Measurements from ENCODE around the gene RGS7.

The RGS7 gene

DNA sequence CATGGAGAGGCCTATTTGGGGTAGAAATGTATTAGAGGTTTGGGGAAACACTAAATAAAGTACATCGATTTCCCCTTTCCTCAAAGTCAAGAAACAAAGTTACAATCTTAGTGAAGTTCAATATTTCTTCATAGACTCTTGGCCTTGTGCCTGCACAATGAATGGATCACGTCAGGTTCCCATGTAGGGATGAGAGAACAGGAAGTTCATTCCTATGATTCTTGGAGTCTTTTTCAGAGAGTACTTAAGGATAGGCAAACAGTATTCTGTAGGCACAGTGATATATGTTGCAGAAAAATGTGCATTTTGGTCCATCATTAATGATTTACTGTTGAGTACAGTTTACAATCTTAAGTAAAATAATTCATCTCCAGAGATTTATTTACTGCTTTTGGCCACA, 275.5 kb downstream of the RGS7 start:
- no peak for DNase-seq (ENCODE audit: low read depth in 2 of 2)

- DNase-seq (ENCODE audit: low read depth in 2 of 2), result no peak
Observed at GRCh38 chr1:241079459-241079858, 277.5 kb downstream of the RGS7 start.

DNA sequence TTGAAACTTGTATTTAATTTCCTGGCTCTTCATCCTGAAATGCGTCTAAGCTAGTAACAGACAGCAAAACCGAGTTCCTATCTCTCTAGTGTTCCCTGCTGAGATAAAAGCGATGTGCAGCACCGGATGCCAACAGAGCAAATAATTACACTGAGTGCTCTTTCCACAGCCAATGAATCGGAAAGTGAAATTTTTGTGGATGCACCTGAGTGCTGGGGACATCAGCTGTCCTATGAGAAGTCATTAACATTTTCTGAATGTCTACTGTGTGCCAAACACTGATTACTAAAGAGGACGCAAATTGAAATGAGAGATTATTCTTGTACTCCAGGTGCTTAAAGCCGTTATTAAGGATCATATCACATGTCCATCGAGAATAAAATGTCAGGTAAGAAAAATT, 278.0 kb downstream of the RGS7 start:
- DNase-seq (ENCODE audit: low read depth in 2 of 2), result no peak

- no peak for DNase-seq (ENCODE audit: low read depth in 2 of 2)
Observed at GRCh38 chr1:241077386-241078147, 279.4 kb downstream of the RGS7 start.

DNA sequence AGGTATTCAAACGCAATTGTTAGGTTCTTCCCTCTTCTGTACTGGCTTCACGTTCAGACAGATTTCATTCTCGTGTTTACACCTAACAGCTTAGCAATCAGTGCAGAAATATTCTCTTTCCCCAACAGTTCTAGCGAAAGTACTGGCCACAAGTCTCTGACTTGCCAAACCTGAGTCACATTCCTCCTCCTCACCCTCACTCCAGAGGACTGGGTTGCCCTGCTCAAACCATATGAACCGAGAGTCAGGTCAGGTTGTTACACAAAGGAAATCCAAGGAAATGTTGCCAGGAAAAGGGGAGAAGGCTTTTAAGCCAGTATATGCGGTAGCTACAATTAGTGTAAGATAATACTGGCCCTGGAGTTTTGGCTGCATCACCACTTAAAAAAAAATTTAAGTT, 282.5 kb downstream of the RGS7 start:
- DNase-seq (ENCODE audit: low read depth in 2 of 2), result no peak

GRCh38 chr1:241068359-241068758, 288.6 kb downstream of the RGS7 start:
- no peak for DNase-seq (ENCODE audit: low read depth in 2 of 2)

DNA sequence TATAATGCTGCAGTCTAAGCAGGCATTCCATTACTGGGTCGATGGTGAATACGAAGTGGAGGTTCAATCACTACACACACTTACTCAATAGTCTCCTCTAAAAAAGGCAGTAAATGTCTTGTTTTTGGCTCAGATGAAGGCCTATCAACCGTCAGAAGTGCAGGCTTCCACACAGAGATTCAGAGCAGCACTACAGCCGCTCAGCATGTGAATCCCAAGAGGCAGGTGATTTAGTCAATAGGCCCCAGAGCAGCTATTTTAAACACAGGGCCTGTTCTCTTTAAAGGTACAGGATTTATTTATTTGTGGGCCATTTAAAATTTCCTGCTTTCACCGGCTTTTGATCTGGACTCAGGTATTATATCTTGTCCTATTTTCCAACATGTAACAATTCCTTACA, 293.7 kb downstream of the RGS7 start:
- no peak for DNase-seq (ENCODE audit: low read depth in 2 of 2)

DNA sequence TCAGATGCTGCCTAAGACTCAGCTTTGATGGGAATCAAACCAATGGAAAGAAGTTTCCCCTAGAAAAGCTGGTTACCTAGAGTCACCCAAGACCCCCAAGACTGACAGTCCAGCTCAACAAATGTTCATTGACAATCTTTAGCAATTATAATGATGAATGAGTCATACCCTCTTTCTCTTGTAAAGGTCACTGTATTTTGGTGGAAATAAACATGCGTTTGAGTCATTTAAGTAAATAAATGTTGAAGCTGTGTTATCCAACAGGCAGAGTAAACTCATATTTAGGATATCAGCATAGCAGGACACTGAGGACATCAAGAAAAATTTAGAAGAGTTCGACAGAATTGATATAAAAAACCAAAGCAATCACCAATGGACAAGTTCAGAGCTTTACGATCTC, 295.9 kb downstream of the RGS7 start:
- no peak for DNase-seq (ENCODE audit: low read depth in 2 of 2)

GRCh38 chr1:241048622-241049021, 308.4 kb downstream of the RGS7 start:
- no peak for DNase-seq (ENCODE audit: low read depth in 2 of 2)

DNA sequence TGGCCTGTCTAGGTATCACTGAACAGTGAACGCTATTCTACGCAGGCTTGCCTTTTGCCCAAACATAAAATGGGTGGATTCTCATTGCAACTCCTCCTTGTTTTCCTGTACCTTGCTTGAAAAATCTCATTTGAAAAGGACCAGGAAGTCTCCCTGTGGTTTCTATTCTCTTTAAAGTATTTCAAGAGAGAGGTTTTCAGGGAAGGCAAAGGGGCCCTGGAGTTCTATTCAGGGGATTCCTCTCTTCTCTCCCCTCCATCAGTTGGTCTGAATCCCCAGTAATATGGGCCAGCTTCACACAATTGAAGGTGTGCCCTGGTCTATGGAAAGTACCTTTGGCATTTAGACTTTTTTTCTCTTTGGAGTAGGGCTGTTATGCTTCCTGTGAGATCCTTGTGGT, 311.3 kb downstream of the RGS7 start:
- no peak for DNase-seq (ENCODE audit: low read depth in 2 of 2)

DNA sequence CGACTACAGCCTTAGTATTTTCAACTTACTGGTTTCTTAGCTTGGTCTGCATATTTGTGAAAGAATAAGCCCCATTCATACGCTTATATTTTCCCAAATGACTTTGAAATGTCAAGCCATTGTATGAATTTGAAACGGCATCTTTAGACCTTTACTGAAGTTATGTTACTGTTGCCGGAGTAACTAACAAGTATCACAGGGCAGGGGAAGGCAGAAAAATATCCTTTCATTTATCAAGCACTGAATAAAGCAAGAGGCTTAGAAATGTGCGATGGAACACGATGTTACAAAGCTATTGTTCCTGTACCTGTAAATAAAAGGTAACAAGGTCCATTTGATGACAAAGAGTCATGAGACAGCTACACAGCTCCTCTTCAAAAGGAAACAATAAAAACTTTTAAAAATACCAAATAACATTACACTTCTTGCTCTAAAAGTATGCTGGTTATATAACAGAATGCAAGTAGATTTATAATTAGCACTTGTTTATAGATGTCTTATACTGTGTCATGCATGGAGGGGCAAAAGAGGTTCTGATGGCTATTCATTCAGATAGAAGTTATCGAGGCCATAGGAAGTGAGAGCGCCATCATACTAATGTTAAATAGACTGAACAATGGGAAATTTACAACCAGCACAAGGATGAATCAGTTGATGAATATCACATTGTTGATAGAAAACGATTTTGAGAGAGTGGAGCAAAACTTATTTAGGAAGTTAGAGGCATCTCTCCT, 322.6 kb downstream of the RGS7 start:
- no peak for DNase-seq (ENCODE audit: low read depth in 2 of 2)

DNA sequence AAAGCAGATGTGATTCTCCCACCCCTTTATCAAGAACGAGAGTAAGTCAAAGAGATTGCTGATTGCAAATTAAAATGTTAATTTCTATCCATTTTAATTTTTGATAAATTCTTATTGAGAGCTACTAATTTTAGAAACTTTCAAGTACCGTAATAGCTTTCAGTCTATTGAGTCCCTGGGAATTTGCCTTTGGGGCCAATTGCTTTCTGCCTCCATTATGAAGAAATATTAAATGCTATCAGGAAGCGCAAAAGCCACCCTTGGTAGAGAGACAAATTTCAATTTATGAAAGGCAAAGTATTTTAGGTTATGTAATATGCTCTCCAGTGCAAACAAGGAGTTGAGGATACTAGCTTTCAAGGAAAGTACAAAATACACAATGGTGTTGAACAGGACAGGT, 332.2 kb downstream of the RGS7 start:
- no peak for DNase-seq (ENCODE audit: low read depth in 2 of 2)

DNA sequence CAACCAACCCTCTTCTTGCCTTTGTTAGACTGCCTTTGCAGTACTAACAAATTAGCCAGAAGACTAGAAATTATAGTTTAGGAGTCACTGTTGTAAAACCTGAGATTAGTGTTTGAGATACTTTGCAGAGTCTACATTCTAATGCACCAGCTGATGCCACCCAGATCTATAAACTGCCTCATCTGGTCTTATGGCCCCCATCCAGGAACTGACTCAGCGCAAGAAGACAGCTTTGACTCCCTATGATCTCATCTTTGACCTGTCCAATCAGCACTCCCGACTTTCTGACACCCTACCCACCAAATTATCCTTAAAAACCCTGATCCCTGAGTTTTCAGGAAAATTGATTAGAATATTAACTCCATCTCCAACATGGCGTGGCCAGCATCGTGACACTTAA, 334.6 kb downstream of the RGS7 start:
- DNase-seq (ENCODE audit: low read depth in 2 of 2), result no peak

DNA sequence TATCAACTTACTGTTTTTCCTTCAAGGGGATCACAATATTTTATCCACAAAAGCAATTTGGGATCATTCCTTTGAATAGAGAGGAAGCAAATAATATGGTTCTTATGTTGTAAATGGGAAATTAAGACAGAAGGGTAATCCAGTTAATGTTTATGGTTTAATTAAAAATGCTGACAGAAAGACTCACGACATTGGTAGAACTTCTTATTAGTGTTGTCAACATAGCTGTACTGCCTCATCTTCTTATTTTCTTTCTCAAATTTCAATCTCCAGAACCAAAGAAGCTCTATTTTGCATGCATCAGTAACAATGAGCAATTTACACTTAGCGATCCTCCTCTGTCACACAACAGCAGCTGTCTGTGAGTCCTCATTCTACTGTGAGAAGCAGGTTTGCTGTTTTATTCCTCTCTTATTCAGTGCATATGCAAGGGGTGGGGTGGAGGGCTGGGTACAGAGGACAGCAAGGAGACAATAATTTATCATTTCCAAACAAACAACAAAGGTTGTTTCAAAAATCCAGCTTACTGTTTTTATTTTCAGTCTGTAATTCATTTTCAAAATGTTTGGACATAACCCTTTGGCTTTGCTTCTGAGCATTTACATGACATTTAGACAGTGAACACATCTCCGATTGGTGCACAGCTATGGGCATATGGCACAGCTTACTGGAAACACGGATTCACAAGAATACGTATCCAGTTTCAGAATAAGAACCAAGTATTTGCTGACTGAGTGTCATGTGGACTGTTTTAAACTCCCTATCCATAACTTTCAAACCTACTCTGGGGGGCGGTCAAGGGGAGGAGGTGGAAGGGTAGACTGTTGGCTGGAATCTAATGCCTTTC, 335.9 kb downstream of the RGS7 start:
- no peak for DNase-seq (ENCODE audit: low read depth in 2 of 2)

GRCh38 chr1:241012708-241013340, 344.2 kb downstream of the RGS7 start:
- no peak for DNase-seq (ENCODE audit: low read depth in 2 of 2)

- no peak for DNase-seq (ENCODE audit: low read depth in 2 of 2)
Observed at GRCh38 chr1:241007668-241008067, 349.3 kb downstream of the RGS7 start.

DNA sequence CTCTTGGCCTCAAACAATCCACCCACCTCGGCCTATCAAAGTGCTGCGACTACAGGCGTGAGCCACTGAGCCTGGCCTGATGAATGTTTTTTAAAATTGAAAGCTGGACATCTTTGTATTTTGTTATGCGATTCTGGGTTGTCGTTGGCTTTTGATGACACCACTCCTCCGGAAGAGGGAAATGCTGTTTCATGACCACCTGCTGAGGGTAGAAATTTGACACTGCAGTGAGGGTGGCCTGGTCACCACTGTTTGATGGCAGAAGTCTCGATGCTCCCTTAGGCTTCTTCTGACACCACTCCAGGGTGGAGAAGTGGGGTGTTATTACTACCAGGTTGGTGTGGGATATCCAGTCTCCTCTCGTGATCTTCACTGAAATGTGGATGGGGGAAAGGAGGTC, 357.2 kb downstream of the RGS7 start:
- DNase-seq (ENCODE audit: low read depth in 2 of 2), result no peak

GRCh38 chr1:240998441-240999015, 358.5 kb downstream of the RGS7 start:
- DNase-seq (ENCODE audit: low read depth in 2 of 2), result no peak

DNA sequence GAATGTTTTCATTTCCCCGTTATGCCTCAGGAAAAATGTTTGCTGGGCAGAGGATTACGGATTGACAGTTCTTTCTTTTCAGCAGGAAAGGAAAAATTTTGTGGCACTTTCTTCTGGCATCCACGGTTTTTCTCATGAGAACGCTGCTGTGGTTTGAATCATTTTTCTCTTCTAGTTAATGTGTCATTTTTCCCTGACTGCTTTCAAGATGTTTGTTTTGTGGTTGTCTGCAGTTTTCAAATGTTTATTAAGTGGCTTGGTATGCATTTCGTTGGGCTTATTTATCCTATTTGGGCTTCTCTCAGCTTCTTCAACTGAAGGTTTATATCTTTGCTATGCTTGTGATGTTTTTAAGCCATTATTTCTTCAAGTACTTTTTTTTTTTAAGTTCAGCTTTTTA, 359.0 kb downstream of the RGS7 start:
- DNase-seq (ENCODE audit: low read depth in 2 of 2), result no peak

DNA sequence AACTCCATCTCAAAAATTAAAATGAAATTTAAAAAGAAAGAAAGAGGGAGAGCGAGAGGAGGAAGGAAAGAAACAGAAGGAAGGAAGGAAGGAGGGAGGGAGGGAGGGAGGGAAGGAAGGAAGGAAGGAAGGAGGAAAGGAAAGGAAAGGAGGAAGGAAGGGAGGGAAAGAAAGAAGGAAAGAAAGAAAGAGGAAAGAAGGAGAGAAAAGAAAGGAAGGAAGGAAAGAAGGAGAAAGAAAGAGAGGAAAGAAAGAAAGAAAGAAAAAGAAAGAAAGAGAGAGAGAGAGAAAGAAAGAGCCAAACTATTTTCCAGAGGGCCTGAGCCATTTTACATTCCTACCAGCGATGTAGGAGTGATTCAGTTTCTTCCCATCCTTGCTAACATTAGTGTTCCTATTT, 364.0 kb downstream of the RGS7 start:
- no peak for DNase-seq (ENCODE audit: low read depth in 2 of 2)

DNA sequence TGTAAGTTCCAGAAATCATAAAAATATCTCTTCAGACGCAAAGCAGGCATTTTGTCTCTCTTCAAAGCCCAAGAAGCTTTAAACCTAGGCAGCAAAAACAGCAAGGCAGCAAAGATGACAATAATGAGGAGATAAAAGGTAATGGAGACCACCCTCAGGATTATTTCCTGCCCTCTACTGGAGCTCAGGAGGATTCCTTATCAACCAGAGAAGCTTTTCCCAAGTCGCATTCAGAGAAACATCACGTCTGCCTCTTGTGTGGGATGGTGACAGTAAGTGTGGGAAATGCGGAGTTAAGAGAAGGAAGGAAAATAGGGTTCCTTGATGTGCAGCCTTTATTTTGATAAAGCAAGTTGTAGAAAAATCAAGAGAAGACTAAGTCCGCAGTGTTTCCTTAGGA, 365.8 kb downstream of the RGS7 start:
- DNase-seq (ENCODE audit: low read depth in 2 of 2), result no peak

DNA sequence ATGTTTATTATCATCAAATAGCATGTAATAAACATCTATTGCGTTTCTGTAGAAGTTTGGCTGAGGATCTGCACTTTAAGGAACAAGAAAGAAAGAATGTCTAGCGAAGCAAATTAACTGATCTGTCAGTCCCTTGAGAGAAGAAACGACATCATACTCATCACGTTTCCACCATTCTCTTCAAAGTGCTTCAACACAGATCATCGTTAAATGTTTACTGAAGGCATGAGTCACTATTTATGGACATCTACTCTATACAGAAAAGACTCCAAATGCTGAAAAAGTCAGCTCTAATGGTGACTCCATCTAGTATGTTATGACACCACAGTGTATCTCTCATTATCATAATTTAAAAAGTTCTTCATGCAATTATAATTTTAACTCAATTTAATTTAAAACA, 369.1 kb downstream of the RGS7 start:
- no peak for DNase-seq (ENCODE audit: low read depth in 2 of 2)

Measured in activated CD8-positive, alpha-beta memory T cell treated with anti-CD3 and anti-CD28 coated beads for 4 hours (primary cell).